ENCODE data around the gene ZBP1. TPM values are rescaled to one million over a fixed set of nuclear protein-coding genes. Genes with fewer than 3 reads are reported as not detected.

ZBP1 gene
- total RNA-seq, 1 donor from 2014 or later: 17.8 TPM

- intact Hi-C loops (cut with micrococcal nuclease): no loop called here
- H3K27ac Mint-ChIP-seq: no peak overlapping the region
- TF ChIP-seq, protein P1, sequence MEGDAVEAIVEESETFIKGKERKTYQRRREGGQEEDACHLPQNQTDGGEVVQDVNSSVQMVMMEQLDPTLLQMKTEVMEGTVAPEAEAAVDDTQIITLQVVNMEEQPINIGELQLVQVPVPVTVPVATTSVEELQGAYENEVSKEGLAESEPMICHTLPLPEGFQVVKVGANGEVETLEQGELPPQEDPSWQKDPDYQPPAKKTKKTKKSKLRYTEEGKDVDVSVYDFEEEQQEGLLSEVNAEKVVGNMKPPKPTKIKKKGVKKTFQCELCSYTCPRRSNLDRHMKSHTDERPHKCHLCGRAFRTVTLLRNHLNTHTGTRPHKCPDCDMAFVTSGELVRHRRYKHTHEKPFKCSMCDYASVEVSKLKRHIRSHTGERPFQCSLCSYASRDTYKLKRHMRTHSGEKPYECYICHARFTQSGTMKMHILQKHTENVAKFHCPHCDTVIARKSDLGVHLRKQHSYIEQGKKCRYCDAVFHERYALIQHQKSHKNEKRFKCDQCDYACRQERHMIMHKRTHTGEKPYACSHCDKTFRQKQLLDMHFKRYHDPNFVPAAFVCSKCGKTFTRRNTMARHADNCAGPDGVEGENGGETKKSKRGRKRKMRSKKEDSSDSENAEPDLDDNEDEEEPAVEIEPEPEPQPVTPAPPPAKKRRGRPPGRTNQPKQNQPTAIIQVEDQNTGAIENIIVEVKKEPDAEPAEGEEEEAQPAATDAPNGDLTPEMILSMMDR (IDR thresholded peaks at IDR 0.05): no peak
- POLR2A ChIA-PET: no interaction called here
- no peaks in the 10 kb centered on the region for H3K9me3 Mint-ChIP-seq
- CTCF ChIA-PET: no interaction called here
- DNase-seq: no peak
- peaks cover 18% of the 10 kb centered on the region for H3K27me3 Mint-ChIP-seq
- no peak for ATAC-seq (ENCODE audit: low read depth)
- H3K4me1 Mint-ChIP-seq: no peaks in the 10 kb centered on the region
- no peaks in the 10 kb centered on the region for H3K36me3 Mint-ChIP-seq (ENCODE audit: low read depth)
- no peak overlapping the region for H3K4me3 Mint-ChIP-seq
These were observed 49.9 kb downstream of the ZBP1 start for GRCh38 chr20:57570145-57570850.

DNA sequence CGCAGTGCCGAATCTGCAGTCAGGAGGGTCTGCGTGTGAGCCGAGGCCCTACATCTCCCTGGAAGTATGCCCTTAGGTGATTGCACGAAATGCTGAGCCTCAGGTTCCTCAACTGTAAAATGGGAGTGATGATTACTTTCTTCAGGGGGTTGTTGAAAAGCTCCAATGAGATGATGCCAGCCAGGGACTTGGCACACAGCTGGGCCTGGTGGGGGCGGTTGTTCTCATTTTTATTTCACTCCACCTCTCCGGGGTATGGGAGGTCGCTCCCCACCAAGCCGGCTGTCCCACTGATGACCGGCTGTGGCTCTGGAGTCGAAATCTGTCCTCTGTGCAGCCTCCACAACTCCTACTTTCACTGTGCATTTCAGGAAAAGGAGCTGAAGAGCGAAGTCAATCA is 51.3 kb downstream of the ZBP1 start:
- ATAC-seq (ENCODE audit: low read depth) (no peak), DNase-seq (no peak)
- ChIA-PET CTCF (no interaction called here), POLR2A (no interaction called here)
- Mint-ChIP-seq H3K27me3 (peaks cover 13% of the 10 kb centered on the region), H3K9me3 (no peaks in the 10 kb centered on the region), H3K4me1 (no peaks in the 10 kb centered on the region), H3K27ac (no peak overlapping the region), H3K36me3 (ENCODE audit: low read depth) (no peaks in the 10 kb centered on the region), H3K4me3 (no peak overlapping the region)
- intact Hi-C loops (cut with micrococcal nuclease): no loop called here
- TF ChIP-seq, protein P1 (IDR thresholded peaks at IDR 0.05): no peak

DNA sequence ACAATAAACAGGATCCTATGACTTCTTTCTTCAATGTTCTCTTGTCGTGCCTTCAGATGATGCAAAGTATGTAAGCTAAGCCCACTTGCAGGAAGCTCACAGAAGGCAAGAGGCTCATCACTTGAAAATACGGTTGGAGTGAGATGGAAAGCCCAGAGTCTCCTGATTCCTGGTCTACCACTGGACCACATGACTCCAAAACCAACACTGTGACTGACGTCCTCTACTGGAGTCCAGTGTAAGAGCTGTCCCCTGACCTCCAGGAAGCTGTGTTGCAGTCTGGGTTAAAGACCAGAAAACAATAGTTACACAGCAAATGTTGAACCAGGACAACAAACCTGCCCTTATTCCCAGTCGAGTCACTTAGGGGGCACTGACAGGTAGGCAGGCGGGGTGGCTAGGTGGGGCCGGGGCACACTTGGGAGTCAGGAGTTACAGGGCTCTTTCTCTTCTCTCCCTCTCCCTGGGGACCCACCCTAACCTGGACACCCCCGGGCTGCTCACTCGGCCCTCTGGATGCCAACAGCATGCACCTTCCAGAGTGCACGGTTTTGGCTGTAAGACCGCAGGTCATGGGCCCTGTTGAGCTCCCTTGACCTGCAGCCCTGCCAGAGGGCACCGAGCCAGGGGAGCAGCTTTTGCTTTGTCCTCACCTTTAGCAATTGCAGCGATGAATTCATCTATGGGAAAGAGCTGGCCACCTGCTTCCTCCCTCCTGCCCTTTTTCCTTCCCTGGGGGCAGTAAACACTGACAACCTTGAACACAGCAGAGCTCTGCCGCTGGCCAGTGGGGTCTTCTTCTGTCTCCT is 51.9 kb downstream of the ZBP1 start:
- H3K27ac Mint-ChIP-seq: no peak overlapping the region
- no peak for ATAC-seq (ENCODE audit: low read depth)
- DNase-seq: no peak
- ChIA-PET CTCF (no interaction called here), POLR2A (no interaction called here)
- no peaks in the 10 kb centered on the region for H3K4me1 Mint-ChIP-seq
- TF ChIP-seq, protein P1 (IDR thresholded peaks at IDR 0.05): no peak
- H3K36me3 Mint-ChIP-seq (ENCODE audit: low read depth): no peaks in the 10 kb centered on the region
- no peak overlapping the region for H3K4me3 Mint-ChIP-seq
- intact Hi-C loops (cut with micrococcal nuclease): no loop called here
- peaks cover 11% of the 10 kb centered on the region for H3K27me3 Mint-ChIP-seq
- no peaks in the 10 kb centered on the region for H3K9me3 Mint-ChIP-seq

- intact Hi-C loops (cut with micrococcal nuclease): no loop called here
- TF ChIP-seq, protein P1 (IDR thresholded peaks at IDR 0.05): no peak
- no peaks in the 10 kb centered on the region for H3K4me1 Mint-ChIP-seq
- no peak overlapping the region for H3K27ac Mint-ChIP-seq
- ChIA-PET CTCF (no interaction called here), POLR2A (no interaction called here)
- no peak for ATAC-seq (ENCODE audit: low read depth)
- no peak overlapping the region for H3K4me3 Mint-ChIP-seq
- H3K27me3 Mint-ChIP-seq: peaks cover 11% of the 10 kb centered on the region
- no peaks in the 10 kb centered on the region for H3K9me3 Mint-ChIP-seq
- DNase-seq: no peak
- no peaks in the 10 kb centered on the region for H3K36me3 Mint-ChIP-seq (ENCODE audit: low read depth)
These were observed 52.7 kb downstream of the ZBP1 start for GRCh38 chr20:57567471-57568079.

GRCh38 chr20:57566803-57567459 is 53.3 kb downstream of the ZBP1 start:
- ChIA-PET CTCF (no interaction called here), POLR2A (no interaction called here)
- Mint-ChIP-seq H3K4me3 (no peak overlapping the region), H3K36me3 (ENCODE audit: low read depth) (no peaks in the 10 kb centered on the region), H3K27me3 (peaks cover 12% of the 10 kb centered on the region), H3K9me3 (no peaks in the 10 kb centered on the region), H3K4me1 (no peaks in the 10 kb centered on the region), H3K27ac (no peak overlapping the region)
- intact Hi-C loops (cut with micrococcal nuclease): no loop called here
- TF ChIP-seq, protein P1 (IDR thresholded peaks at IDR 0.05): no peak
- ATAC-seq (ENCODE audit: low read depth) (no peak), DNase-seq (no peak)

All from activated B cell treated with CpG ODN at 0.5 μM for 24 hours (primary cell).